HG03354 (cell line): ENCODE results near the gene TK1.
"Not testable (repeated sequence)": the region's sequence is repeated elsewhere in the genome, so short reads cannot be mapped to it uniquely, and the experiment has no call there.

ENCODE experiments used
- ATAC-seq: cut with Tn5 transposase; IDR thresholded peaks from one replicate; pipeline ENCODE4 v1.9.1; 2021; ENCODE audit warnings: mild to moderate bottlenecking; ENCODE audit not compliant: unreplicated experiment, poor library complexity, severe bottlenecking

The TK1 gene

DNA sequence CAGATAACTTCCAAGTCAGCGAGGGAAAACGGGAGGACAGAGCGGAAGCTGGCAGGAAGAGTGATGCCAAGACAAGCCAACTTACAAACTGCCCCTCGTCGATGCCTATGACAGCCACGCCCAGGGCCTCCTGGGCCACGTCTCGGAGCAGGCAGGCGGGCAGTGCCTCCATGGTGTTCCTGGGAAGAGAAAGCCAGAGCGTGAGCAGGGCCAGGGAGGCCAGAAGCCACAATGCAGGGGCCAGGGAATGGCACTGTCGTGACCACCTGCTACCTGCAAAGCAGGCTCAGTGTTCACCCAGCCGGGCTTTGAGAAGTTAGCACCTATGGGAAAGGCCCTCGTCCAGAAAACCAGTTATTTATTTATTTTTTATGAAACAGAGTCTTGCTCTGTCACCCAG, 4.3 kb downstream of the TK1 start:
- no peak for ATAC-seq

DNA sequence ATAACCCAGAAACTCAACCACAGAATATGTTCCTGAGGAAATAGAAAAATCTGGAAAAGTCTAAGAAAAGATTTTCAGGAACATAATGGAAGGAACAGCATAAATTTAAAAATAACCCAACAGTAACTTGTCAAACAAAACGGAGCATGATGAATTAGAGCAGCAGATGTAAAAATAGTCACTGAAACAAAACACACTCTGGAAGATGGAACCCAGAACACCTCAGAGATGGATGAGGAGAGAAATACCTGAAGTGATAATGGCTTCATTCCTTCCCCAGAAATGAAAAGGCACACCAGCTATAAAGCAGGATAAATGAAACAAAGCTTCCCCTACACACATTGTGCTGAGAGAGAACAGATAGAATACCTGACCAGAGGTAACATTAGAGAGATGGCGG, 6.3 kb downstream of the TK1 start:
- ATAC-seq: no peak

DNA sequence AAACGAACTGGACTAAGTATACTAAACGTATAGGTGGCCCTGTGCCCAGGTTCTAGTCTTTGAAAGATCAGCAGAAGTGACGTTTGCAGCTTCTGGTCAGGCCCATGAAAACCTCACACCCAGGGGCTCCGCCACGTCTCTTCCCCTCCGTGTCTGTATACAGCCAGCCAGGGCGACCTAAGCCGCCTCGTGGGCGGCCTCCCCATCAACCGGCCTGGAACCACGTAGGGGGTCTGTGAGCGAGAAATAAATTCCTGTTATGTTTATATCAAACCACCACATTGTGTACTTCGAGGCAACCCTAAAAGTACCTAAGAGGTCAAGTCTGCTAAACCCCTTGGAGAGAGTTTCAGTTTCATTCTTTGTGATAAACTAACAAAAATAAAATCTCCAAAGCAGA, 6.8 kb downstream of the TK1 start:
- no peak for ATAC-seq

DNA sequence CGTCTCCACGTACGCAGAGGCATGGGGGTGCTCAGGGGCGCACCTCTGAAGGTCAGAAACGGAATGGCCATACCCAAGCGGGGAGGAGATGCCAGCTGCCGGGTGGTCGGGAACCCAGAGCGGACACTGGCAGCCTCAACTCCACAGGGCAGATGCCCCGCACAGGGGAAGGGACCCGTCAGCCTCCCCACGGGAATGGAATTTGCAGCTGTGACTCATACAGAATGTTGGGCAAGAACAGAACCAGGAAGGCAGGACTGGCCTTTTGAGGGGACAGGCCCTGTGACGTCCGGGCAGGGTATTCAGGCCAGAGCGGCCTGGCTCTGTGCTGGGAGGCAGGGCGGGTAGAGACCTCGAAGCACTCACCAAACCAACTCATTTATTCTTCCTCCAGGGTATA, 7.5 kb downstream of the TK1 start:
- no peak for ATAC-seq

DNA sequence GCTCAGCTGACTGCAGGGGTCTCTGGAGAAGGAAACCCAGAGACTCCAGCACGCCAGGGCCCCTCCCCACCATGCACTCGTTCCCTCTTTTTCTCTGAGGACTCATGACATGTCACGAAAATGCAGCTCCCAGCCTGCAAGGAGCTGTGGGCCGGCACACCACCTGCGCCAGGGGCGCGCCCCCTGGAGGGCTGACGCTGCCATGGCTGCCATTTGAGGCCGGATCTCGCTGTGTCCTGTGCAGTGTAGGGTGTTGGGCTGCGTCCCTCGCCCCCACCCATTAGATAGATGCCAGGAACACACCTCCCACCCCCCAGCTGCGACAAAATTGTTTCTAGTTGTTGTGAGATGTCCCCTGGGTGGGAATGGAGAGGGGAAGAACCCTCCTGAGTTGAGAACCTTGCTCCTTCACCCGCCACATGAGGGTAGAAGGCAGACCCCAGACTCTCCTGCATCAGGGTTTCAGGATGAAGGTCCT, 10.3 kb downstream of the TK1 start:
- ATAC-seq: no peak

DNA sequence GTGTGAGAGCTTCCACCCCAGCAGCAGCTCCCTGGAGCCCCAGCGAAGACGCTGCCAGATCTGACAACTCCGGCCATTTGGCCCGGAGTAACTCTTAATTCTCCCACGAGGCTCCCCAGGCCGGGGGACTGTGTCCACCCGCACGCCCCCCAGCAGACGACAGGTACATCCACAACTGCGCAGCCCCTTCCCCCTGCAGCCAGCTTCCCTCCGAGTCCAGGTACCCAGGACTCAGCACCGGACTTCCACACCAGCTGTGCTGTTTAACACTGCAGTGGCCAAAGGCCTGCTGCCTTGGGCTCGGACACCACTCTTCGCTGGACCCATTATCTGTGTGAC, 11.2 kb downstream of the TK1 start:
- ATAC-seq: no peak

DNA sequence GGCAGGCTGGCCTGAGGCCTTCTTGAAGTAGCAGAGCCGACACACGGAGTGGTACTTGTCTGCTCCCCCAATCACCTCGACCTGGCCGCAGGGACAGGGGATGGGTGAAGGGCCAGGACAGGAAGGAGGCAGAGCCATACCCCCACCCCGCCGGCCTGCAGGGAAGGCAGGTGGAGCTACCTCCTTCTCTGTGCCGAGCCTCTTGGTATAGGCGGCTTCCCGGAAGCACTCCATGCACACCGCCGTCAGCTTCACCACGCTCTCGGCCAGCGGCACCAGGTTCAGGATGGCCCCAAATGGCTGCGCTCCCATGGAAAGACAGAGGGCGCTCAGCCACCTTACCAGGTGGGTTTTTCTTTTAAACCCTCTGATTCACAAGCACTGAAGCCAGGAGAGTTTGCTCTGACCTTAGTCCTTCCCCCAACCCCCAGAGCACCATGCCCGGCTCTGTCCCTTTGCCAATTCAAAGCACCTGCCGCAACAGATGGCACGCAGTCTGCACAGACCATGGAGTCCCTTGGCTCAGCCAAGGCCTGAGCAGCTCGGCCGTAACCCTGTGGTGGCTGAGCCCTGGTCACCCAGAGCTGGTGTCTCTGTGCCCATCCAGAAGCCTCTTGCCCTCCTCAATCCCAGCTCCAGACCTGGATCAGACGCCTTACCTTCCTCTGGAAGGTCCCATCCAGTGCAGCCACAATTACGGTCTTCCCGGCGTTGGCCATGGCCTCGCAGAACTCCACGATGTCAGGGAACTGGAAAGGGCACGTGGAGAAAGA, 11.8 kb downstream of the TK1 start:
- ATAC-seq: no peak

DNA sequence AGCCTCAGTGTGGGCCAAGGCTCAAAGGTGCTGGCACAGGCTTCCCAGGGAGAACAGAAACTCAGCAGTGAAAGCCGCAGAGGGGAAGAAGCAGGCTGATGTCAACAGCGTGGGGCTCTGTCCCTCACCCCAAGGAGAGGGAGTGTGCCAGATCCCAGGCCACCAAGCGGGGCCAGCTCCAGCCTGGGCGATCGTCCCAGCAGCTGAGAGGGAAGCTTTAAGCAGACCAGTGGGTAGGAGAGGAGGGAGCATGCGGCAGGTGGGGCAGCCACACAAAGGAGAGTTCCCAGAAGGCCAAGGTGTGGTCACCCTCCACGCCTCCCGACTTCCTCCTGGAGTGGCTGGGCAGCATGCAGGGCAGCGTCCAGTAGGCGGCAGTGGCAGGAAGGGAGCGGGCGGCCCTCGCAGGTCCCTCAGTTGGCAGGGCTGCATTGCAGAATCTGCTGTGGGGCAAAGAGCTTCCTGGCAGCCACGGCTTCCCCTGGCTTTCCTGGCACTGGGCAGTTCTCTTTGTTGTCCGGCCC, 12.4 kb downstream of the TK1 start:
- no peak for ATAC-seq

DNA sequence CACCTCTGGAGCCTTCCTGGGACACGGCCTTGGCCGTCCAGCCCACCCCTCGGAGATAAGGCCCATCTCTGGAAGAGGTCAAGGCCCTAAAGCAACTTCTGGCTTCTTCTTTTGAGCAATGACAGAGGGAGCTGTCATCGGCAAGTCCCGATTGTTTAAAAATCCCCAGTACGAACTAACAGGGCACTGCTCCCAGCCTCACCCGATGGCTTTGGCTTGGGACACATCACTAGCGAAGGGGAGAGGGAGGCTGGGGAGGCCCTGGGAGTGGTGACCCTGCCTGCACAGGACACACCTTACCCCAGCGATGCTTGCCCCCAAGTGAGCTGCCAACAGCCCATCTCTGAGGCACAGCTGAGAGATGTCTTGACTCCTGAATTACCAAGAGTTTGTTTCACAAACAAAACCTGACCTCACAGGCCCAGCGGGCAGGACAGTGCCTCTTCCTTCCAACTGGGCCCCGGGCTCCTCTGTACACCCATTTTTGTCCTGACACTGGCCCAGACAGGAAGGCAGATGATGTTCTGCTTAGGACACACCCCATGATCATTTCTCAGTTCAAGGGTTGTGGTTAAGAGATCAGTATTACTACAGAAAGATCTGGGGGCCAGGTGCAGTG, 13.6 kb downstream of the TK1 start:
- ATAC-seq: no peak

DNA sequence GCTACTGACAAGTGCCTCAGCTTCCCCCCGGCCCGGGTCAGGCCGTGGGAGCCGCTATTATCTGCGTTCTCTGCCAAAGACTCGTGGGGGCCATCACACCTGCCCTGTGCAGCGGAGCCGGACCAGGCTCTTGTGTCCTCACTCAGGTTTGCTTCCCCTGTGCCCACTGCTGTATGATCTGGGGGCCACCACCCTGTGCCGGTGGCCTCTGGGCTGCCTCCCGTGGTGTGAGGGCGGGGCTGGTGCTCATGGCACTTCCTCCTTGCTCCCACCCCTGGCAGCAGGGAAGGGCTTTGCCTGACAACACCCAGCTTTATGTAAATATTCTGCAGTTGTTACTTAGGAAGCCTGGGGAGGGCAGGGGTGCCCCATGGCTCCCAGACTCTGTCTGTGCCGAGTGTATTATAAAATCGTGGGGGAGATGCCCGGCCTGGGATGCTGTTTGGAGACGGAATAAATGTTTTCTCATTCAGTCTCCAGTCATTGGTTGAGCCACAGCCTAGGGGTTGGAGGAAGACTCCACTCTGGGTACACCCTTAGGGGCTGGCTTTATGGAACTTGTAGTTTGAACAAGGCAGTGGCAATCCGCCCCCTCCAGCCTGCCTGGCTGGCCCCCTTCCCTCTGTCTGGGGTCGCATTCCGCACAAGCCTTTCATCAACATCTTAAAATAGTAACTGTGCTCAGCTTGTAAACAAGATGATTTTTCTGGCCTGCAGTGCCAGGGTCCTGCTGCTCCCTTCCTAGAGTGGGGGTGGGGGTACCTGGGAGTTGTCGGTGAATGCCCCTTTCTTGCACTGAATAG, 14.4 kb downstream of the TK1 start:
- no peak for ATAC-seq

DNA sequence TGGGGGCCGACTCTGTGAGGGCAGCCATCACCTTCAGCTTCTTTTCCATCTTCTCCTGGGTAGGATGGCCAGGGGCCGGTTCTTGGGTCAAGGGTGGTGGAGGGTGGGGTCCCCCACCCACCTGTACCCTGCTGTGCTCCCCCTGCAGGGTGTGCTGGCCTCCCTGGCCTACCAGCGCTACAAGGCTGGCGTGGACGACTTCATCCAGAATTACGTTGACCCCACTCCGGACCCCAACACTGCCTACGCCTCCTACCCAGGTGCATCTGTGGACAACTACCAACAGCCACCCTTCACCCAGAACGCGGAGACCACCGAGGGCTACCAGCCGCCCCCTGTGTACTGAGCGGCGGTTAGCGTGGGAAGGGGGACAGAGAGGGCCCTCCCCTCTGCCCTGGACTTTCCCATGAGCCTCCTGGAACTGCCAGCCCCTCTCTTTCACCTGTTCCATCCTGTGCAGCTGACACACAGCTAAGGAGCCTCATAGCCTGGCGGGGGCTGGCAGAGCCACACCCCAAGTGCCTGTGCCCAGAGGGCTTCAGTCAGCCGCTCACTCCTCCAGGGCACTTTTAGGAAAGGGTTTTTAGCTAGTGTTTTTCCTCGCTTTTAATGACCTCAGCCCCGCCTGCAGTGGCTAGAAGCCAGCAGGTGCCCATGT, 15.1 kb downstream of the TK1 start:
- not testable (repeated sequence) for ATAC-seq

DNA sequence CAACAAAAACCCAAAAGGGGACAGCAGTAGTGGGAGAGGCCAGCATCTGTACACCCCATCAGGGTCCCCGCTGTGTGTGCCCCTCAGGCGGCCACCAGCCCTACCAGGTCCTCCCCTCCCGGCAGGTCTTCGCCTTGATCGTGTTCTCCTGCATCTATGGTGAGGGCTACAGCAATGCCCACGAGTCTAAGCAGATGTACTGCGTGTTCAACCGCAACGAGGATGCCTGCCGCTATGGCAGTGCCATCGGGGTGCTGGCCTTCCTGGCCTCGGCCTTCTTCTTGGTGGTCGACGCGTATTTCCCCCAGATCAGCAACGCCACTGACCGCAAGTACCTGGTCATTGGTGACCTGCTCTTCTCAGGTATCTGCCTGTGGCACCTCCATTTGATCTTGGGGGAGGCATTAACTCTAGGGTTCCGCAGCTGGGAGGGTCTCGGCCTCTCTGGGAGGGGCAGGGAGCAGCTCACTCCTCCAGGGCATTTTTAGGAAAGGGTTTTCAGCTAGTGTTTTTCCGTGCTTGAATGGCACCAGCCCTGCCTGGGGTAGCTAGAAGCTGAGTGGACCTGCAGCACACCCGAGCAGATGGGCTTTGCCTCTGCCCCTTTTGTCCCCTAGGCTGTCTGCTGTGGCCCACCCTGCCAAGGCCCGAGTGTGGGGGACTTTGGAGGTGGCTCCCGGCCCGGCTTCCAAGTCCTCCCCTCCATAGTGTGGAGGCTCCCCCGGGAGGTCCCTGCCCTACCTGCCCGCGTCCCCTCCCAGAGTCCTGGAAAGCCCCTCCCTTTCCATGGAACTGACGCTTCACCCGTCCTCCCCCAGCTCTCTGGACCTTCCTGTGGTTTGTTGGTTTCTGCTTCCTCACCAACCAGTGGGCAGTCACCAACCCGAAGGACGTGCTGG, 15.9 kb downstream of the TK1 start:
- no peak for ATAC-seq

DNA sequence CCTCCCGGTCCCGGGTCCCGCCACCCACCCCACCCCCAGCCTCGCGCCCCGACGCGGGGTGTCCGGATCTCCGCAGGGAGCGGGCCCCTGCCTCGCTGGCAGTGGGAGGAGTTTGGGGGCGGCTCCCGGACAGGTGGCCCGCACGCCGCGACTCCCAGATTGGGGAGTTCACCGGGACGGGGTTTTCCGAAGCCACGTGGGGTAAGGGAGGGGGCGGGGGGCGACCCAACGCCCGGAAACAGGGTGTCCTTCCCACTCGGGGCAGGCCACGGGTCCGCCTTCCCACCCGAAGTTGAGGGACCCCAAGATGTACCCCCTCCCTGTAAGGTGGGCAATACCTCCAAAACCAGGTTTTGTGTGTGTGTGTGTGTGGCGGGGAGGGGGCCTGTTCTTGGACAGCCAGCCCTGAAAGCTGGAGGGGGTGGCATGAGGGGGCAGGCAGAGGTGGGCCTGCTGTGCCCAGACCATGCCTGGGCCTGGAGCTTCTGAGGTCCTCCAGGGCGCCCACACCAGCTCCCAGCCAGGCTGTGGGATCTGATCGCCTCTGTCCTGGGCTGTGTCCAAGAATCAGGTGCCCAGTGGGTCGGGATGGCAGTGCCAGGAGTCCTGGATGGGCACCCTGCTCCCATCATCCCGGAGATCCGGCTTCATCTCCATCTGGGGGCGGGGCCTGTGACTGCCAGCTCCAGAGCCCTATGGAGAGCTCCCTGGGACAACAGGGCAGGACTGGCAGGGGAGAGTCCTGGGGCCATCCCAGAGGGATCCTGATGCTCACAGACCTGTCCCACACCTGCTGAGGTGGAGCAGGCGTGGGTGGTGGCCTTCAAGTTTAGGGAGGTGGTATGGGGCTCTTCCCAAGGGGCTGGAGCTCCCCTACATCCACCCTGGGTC, 17.7 kb downstream of the TK1 start:
- ATAC-seq: peak; percentile 38

DNA sequence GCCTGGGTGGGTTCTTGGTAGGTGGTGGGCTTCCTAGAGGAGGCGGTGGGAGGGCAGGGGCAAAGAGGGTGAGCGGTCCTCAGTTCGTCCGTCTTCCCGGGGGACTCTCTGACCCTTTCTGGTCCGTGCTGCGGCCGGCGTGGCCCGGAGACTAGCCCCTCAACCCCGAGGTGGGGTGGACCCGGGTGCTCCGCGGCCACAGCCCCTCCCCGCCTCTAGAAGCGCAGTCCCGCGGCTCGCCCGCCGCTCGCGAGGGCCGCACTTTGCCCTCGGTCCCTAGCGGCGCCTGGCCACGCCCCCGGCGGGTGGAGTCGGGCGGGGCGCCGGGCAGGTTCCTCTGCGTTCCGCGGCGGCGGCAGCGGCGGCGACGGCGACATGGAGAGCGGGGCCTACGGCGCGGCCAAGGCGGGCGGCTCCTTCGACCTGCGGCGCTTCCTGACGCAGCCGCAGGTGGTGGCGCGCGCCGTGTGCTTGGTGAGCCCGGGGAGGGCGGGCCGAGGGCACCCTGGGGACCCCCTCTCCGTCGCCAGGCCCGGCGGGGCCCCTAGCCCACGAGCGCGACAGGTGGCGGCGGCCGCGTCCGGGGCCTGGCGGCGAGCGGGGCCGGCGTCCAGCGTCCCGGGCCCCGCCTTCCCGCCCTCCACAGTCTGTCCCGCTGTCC, 18.5 kb downstream of the TK1 start, which contains the start of gene SYNGR2:
TSS of gene SYNGR2 (plus strand) at position 340 of the 661 bp plus-strand sequence. CDS start at position 376, 36 bp downstream.
- peak; percentile 68 for ATAC-seq

DNA sequence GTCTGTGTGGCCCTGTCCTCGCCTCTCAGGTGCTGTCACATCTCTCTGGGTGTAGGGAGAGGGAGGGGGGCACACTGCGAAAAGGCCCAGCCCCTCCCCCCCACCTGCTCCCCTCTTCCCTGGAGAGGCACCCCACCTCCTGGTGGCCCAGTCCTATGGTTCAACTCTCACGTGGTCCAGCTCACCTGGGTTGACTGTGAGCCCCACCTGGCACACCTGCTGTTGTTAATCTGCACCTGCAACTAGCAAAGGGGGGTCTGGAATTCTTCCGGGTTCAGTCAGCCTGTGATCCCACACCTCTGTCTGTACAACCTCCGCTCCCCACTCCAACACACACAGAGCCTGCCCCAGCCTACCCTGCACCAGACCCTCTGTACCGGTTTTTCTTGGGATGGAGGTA, 20.4 kb downstream of the TK1 start:
- ATAC-seq: no peak

DNA sequence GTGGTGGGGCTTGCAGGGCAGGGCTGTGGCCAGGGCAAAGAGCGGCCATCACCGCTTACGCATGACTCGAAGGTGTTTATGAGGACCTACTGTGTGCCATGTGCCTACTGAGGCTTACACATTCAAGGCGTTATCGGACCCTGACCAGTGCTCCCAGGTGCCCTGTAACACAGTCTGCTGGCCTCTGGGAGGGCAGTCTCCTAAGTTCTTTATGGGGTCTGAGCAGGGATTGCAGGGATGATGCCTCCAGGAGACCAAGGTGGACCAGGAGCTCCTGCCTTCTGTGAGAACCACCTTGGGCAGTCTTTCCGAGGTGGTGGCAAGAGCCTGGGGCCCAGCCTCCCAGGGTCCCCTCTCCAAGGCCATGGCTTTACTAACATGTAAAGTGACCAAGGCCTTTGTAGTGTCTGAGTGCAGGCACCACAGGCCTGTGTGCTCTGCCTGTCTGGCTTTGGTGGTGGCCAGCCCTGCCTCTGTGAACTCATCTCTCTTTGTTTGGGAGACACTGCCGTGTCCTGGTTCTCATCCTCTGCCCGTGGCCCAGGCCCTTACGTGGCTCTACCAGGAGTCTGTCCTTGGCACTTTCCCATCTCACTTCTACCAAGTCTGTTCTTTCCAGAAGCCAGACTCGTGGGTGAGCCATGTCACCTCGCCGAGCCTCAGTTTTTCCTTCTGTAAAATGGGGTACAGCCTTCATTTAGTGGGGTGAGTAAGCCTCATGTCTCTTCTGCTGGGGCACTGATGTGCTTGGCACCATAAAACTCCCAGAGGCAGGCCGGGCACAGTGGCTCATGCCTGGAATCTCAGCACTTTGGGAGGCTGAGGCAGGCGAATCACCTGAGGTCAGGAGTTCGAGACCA, 21.9 kb downstream of the TK1 start:
- no peak for ATAC-seq
